CD4-positive, alpha-beta T cell (primary cell): ENCODE measurements around the gene LRRC14B. TPM values are rescaled to one million over a fixed set of nuclear protein-coding genes. Genes with fewer than 3 reads are reported as not detected.

Source experiments
- ATAC-seq: fragments of 200-7000 bp; cut with Tn5 transposase; one replicate; pipeline ENCODE4 v1.10.0; 2022; ENCODE audit warnings: mild to moderate bottlenecking; ENCODE audit not compliant: poor library complexity
- CTCF ChIA-PET: fragments of 350-600 bp; sonication (Branson Sonifier 250); formaldehyde crosslinking; loops from one replicate; lab custom pipeline; 2021; ENCODE audit warnings: antibody characterized with exemption, inconsistent platforms; lab: Charles Lee
- POLR2A ChIA-PET: fragments of 350-600 bp; sonication (Branson Sonifier 250); formaldehyde crosslinking; loops from one replicate; lab custom pipeline; 2021; ENCODE audit warnings: antibody characterized with exemption, inconsistent platforms; lab: Charles Lee
- DNase-seq, 14 experiments: peaks; one replicate each; pipeline ENCODE4 v3.0.0-alpha.2; 2013 to 2020; ENCODE audit warnings: mixed read lengths in 2 of 14
- H3K27ac ChIP-seq, 2 donors: one replicate each; pipeline versions ENCODE4 v1.5.1 to v1.7.0; 2013; ENCODE audit warnings: low read length in 2 of 2, low read depth in 1 of 2, mild to moderate bottlenecking in 1 of 2
- H3K27me3 ChIP-seq, 2 experiments: 1 replicate in 1 of 2; 2 replicates in 1 of 2; pipeline versions ENCODE4 v1.6.1 to v1.7.0; 2013; ENCODE audit warnings: low read length in 2 of 2, control low read depth in 1 of 2, mild to moderate bottlenecking in 1 of 2, moderate library complexity in 1 of 2; ENCODE audit not compliant: insufficient read depth in 2 of 2, control insufficient read depth in 1 of 2
- H3K36me3 ChIP-seq: one replicate; pipeline ENCODE4 v1.6.1; 2013; ENCODE audit warnings: low read length, control low read depth; ENCODE audit not compliant: insufficient read depth
- H3K4me1 ChIP-seq: one replicate; pipeline ENCODE4 v1.6.1; 2013; ENCODE audit warnings: low read length, control low read depth; ENCODE audit not compliant: insufficient read depth
- H3K4me3 ChIP-seq: one replicate; pipeline ENCODE4 v1.5.1; 2013; ENCODE audit warnings: mild to moderate bottlenecking, low read length, moderate library complexity
- H3K9me3 ChIP-seq, 2 experiments: 1 replicate in 1 of 2; 2 replicates in 1 of 2; pipeline versions ENCODE4 v1.6.1 to v1.7.0; 2013; ENCODE audit warnings: low read length in 2 of 2, mild to moderate bottlenecking in 2 of 2, control low read depth in 1 of 2, moderate library complexity in 1 of 2; ENCODE audit not compliant: control insufficient read depth in 1 of 2, insufficient read depth in 1 of 2
- H3K27ac Mint-ChIP-seq: one replicate; pipeline ENCODE4 v1.8.0; 2020; ENCODE audit warnings: mixed read lengths
- H3K27me3 Mint-ChIP-seq: one replicate; pipeline ENCODE4 v1.8.0; 2021; ENCODE audit warnings: mixed read lengths
- H3K36me3 Mint-ChIP-seq: one replicate; pipeline ENCODE4 v1.8.0; 2021; ENCODE audit warnings: low read depth, mixed read lengths
- H3K4me1 Mint-ChIP-seq: one replicate; pipeline ENCODE4 v1.8.0; 2021; ENCODE audit warnings: low read depth, mixed read lengths
- H3K4me3 Mint-ChIP-seq: one replicate; pipeline ENCODE4 v1.8.0; 2020; ENCODE audit warnings: mild to moderate bottlenecking, mixed read lengths
- H3K9me3 Mint-ChIP-seq: one replicate; pipeline ENCODE4 v1.8.0; 2020; ENCODE audit warnings: mixed read lengths
- intact Hi-C, 2 experiments: fragments of 100-400 bp; cut with DNase I in 1 of 2; cut with micrococcal nuclease in 1 of 2; formaldehyde crosslinking; loops; one replicate each; pipeline versions ENCODE4 v1.15.1 to v1.9.0; 2023 to 2025; cut with DNase I, micrococcal nuclease
- total RNA-seq, 174 experiments: library from RNA in 2 of 174; stranded (reverse) in 2 of 174; gene quantifications; one replicate each; pipeline ENCODE4 v1.2.3 and lab custom pipeline; 2021 to 2026
- TF ChIP-seq, protein P1 (sequence below): fragments of 200-600 bp; IDR thresholded peaks from one replicate; pipeline ENCODE4 v1.8.0; 2022; ENCODE audit warnings: antibody characterized with exemption, mild to moderate bottlenecking

LRRC14B gene
- total RNA-seq, 2 experiments from 2014 or later: 0.14 TPM; not detected in 1

DNA sequence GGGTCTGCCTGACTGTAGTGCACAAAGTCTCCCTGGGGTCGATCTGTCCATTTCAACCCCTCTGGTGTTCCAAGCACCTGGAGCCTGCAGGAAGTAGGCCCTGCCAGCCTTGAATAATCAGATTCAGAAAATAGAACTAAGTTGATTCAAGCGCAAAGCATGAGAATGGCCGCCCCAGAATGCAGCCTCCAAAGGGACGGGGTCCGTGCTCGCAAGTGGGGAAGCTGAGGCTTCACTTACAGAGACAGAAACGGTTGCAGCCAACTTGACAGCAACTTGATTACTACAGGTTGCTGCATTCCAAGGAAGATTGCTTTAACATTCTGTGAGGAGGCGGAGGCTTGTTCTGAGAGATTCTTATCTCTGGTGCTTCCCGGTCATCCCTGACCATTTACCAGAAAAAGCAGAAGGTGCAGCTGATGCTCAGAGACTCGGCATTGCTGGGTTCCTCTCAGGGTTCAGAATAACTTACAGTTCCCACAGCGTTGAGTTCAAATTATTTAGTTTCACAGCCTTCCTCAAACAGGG, 14.9 kb upstream of the LRRC14B start:
- H3K4me1 Mint-ChIP-seq: no peaks in the 10 kb centered on the region
- no peaks in the 10 kb centered on the region for H3K36me3 Mint-ChIP-seq
- peaks cover 4% of the 10 kb centered on the region for H3K27me3 Mint-ChIP-seq
- no peak overlapping the region for H3K27ac Mint-ChIP-seq
- ChIA-PET CTCF (no interaction called here), POLR2A (no interaction called here)
- ATAC-seq (no peak), DNase-seq (no peak)
- Histone ChIP-seq H3K4me1 (no peaks in the 10 kb centered on the region), H3K4me3 (no peak overlapping the region), H3K36me3 (no peaks in the 10 kb centered on the region), H3K27ac (no peak overlapping the region), H3K27me3 (no peaks in the 10 kb centered on the region), H3K9me3 (no peaks in the 10 kb centered on the region)
- TF ChIP-seq, protein P1, sequence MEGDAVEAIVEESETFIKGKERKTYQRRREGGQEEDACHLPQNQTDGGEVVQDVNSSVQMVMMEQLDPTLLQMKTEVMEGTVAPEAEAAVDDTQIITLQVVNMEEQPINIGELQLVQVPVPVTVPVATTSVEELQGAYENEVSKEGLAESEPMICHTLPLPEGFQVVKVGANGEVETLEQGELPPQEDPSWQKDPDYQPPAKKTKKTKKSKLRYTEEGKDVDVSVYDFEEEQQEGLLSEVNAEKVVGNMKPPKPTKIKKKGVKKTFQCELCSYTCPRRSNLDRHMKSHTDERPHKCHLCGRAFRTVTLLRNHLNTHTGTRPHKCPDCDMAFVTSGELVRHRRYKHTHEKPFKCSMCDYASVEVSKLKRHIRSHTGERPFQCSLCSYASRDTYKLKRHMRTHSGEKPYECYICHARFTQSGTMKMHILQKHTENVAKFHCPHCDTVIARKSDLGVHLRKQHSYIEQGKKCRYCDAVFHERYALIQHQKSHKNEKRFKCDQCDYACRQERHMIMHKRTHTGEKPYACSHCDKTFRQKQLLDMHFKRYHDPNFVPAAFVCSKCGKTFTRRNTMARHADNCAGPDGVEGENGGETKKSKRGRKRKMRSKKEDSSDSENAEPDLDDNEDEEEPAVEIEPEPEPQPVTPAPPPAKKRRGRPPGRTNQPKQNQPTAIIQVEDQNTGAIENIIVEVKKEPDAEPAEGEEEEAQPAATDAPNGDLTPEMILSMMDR: no peak
- intact Hi-C loops: no loop called here
- H3K4me3 Mint-ChIP-seq: no peak overlapping the region
- H3K9me3 Mint-ChIP-seq: no peaks in the 10 kb centered on the region

DNA sequence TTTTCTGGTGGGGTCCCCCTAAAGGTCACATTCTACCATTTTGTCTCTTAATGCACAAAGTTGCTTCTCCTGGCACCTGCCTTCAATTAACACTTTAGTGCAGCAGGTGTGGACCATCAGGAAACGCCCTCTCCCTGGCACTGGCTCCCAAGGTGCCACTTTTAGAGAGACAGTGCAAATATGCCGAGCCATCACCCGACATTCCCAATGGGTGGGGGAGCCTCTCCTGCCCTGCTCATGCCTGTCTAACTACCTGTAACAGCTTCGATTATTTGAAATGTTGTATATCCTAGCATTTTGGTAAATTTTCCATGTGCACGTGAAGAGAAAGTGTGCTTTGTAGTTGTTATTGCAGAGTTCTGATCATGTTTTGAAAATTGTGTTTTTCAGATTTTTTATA, 13.2 kb upstream of the LRRC14B start:
- Mint-ChIP-seq H3K27me3 (peaks cover 4% of the 10 kb centered on the region), H3K36me3 (no peaks in the 10 kb centered on the region), H3K27ac (no peak overlapping the region), H3K9me3 (no peaks in the 10 kb centered on the region), H3K4me1 (no peaks in the 10 kb centered on the region), H3K4me3 (no peak overlapping the region)
- CTCF ChIA-PET: no interaction called here
- POLR2A ChIA-PET: no interaction called here
- no peaks in the 10 kb centered on the region for H3K36me3 ChIP-seq
- H3K4me3 ChIP-seq: no peak overlapping the region
- H3K27me3 ChIP-seq: no peaks in the 10 kb centered on the region
- no peaks in the 10 kb centered on the region for H3K4me1 ChIP-seq
- intact Hi-C loops: no loop called here
- DNase-seq (no peak), ATAC-seq (no peak)
- H3K9me3 ChIP-seq: no peaks in the 10 kb centered on the region
- TF ChIP-seq, protein P1: no peak
- H3K27ac ChIP-seq: no peak overlapping the region

DNA sequence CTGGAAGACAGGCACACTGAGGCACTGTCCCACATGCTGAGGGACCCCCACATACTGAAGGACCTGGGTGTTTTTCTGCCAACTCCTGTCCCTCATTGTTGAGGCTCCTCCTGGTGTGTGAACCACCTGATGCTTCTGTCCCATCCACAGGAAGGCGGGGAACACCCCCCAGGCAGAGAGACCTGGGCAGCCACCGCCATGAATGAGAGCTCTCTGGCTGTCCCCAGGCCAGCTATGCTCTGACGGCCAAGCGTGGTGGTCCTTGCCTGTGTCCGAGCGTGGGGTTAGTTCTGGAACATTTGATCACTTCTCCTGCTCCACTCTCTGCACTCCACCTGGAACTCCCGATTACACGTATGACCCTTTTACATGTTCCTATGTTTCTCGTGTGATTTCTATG, 11.9 kb upstream of the LRRC14B start:
- CTCF ChIA-PET: no interaction called here
- H3K27me3 Mint-ChIP-seq: peaks cover 4% of the 10 kb centered on the region

More for the DNA sequence above, 11.9 kb upstream of the LRRC14B start:
- Mint-ChIP-seq H3K36me3 (no peaks in the 10 kb centered on the region), H3K4me1 (no peaks in the 10 kb centered on the region), H3K4me3 (no peak overlapping the region), H3K9me3 (no peaks in the 10 kb centered on the region), H3K27ac (no peak overlapping the region)
- POLR2A ChIA-PET: no interaction called here
- ATAC-seq (no peak), DNase-seq (no peak)
- Histone ChIP-seq H3K4me1 (no peaks in the 10 kb centered on the region), H3K27ac (no peak overlapping the region), H3K36me3 (no peaks in the 10 kb centered on the region), H3K9me3 (no peaks in the 10 kb centered on the region), H3K27me3 (no peaks in the 10 kb centered on the region), H3K4me3 (no peak overlapping the region)
- intact Hi-C loops: no loop called here
- TF ChIP-seq, protein P1: no peak
